ENCODE results near the gene LYST. TPM values are rescaled to one million over a fixed set of nuclear protein-coding genes. Genes with fewer than 3 reads are reported as not detected.
"Not testable (repeated sequence)": the region's sequence is repeated elsewhere in the genome, so short reads cannot be mapped to it uniquely, and the experiment has no call there.

Gene LYST
- total and polyA plus RNA-seq, 2 donors, result 25.7 to 67.4 TPM

DNA sequence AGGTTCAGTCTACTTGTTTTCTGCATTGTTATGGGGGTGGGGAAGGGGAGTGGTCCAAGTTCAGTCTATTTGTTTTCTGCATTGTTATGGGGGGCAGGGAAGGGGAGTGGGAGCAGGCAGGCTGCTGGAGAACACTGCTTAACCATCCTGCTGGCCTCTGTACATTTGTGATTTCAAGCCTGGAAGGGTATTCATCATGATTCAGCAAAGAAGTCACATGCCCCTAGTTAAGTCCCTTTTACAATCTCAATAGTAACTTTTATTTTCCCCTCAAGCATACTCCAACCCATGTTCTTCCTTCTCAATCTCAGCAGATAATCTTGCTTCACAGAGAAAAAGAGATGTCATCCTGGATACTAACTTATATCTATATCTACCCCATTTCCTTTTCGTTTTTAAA, 7.9 kb downstream of the LYST start:
- DNase-seq (ENCODE audit: low read depth in 6 of 9, low spot score in 9 of 9), result no peak
- Histone ChIP-seq H3K4me1 (ENCODE audit: control insufficient read depth in 2 of 2, insufficient read depth in 2 of 2, low read length in 2 of 2) (peaks cover 14 to 34% of the 10 kb centered on the region in 2 donors), H3K9me3 (ENCODE audit: control insufficient read depth in 2 of 2, insufficient read depth in 1 of 2, low read length in 1 of 2) (no peaks in the 10 kb centered on the region), H3K27ac (ENCODE audit: low read depth in 1 of 2, low read length in 1 of 2) (no peak overlapping the region), H3K27me3 (ENCODE audit: control insufficient read depth in 2 of 2, insufficient read depth in 1 of 2, low read length in 1 of 2) (no peaks in the 10 kb centered on the region), H3K4me3 (ENCODE audit: low read length in 2 of 2) (no peak overlapping the region), H3K36me3 (ENCODE audit: control insufficient read depth in 2 of 2, insufficient read depth in 2 of 2, low read length in 1 of 2) (peaks cover 0 to 12% of the 10 kb centered on the region in 2 donors)
- WGBS, result 76% methylated on average over 1 of the region's 1 CpG

- 50% methylated on average over 2 of the region's 2 CpGs for WGBS
- H3K27ac ChIP-seq (ENCODE audit: low read depth in 1 of 2, low read length in 1 of 2), result no peak overlapping the region
- peaks cover 6 to 32% of the 10 kb centered on the region in 2 donors for H3K4me1 ChIP-seq (ENCODE audit: control insufficient read depth in 2 of 2, insufficient read depth in 2 of 2, low read length in 2 of 2)
- H3K9me3 ChIP-seq (ENCODE audit: control insufficient read depth in 2 of 2, insufficient read depth in 1 of 2, low read length in 1 of 2), result no peaks in the 10 kb centered on the region
- peaks cover 0 to 15% of the 10 kb centered on the region in 2 donors for H3K36me3 ChIP-seq (ENCODE audit: control insufficient read depth in 2 of 2, insufficient read depth in 2 of 2, low read length in 1 of 2)
- H3K4me3 ChIP-seq (ENCODE audit: low read length in 2 of 2), result no peak overlapping the region
- DNase-seq (ENCODE audit: low read depth in 6 of 9, low spot score in 9 of 9), result no peak
- H3K27me3 ChIP-seq (ENCODE audit: control insufficient read depth in 2 of 2, insufficient read depth in 1 of 2, low read length in 1 of 2), result no peaks in the 10 kb centered on the region
These were observed 8.9 kb downstream of the LYST start for GRCh38 chr1:235857756-235858155.

DNA sequence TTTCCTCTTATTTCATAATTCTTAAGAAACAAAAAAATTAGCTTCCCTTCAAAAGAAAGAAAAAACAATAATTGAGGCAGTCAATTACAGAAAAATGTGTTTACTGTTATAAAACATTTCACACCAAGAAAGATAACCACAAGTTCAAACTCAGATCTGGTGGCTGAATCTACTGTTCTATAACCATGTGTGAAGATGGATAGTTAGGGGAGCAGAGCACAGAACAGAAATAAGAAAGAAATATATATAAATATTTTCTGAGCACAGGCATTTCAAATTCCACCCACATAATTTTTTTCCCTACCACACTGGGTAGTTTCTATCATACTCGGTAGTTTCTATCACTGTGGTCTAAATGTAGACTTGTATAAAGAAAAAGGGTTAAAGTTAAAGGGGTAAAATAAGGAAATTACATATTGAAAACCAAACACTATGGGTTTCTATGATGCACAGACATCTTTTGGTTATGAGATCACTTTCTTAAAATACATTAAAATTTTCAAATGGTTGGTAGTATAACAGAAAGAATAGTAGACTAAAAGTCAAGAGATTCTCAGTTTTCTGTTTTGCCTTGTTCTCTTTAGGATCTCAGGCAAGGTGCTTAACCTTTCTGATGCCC, 10.8 kb downstream of the LYST start:
- peaks cover 7 to 33% of the 10 kb centered on the region in 2 donors for H3K4me1 ChIP-seq (ENCODE audit: control insufficient read depth in 2 of 2, insufficient read depth in 2 of 2, low read length in 2 of 2)
- no peaks in the 10 kb centered on the region for H3K27me3 ChIP-seq (ENCODE audit: control insufficient read depth in 2 of 2, insufficient read depth in 1 of 2, low read length in 1 of 2)
- no peaks in the 10 kb centered on the region for H3K9me3 ChIP-seq (ENCODE audit: control insufficient read depth in 2 of 2, insufficient read depth in 1 of 2, low read length in 1 of 2)
- DNase-seq (ENCODE audit: low read depth in 6 of 9, low spot score in 9 of 9), result no peak
- H3K4me3 ChIP-seq (ENCODE audit: low read length in 2 of 2), result no peak overlapping the region
- H3K36me3 ChIP-seq (ENCODE audit: control insufficient read depth in 2 of 2, insufficient read depth in 2 of 2, low read length in 1 of 2), result peaks cover 0 to 7% of the 10 kb centered on the region in 2 donors
- H3K27ac ChIP-seq (ENCODE audit: low read depth in 1 of 2, low read length in 1 of 2), result no peak overlapping the region
- 82% methylated on average over 1 of the region's 1 CpG for WGBS

DNA sequence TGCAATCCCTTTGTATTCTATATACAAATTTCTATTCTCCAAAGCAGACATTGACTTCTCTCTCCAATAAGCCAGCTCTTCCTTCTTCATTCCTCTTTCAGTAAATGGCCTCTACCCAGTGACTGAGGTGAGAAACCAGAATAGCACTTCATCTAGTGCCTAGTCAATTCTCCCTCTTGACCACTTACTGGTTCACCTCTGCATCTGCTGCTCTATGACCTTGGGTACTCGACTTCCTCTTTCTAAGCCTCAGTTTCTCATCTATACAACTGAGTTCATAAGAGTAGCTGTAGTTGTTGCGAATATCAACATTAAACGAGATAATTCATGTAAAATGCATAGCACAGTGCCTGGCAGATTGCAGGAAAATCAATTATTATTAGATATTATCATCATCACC, 12.4 kb downstream of the LYST start:
- H3K36me3 ChIP-seq (ENCODE audit: control insufficient read depth in 2 of 2, insufficient read depth in 2 of 2, low read length in 1 of 2), result peaks cover 0 to 7% of the 10 kb centered on the region in 2 donors
- peaks cover 7 to 30% of the 10 kb centered on the region in 2 donors for H3K4me1 ChIP-seq (ENCODE audit: control insufficient read depth in 2 of 2, insufficient read depth in 2 of 2, low read length in 2 of 2)
- no peak for DNase-seq (ENCODE audit: low read depth in 6 of 9, low spot score in 9 of 9)
- peak overlapping the region in 1 of 2 donors; percentile 14 for H3K27ac ChIP-seq (ENCODE audit: low read depth in 1 of 2, low read length in 1 of 2)
- 98% methylated on average over 3 of the region's 3 CpGs for WGBS
- H3K27me3 ChIP-seq (ENCODE audit: control insufficient read depth in 2 of 2, insufficient read depth in 1 of 2, low read length in 1 of 2), result no peaks in the 10 kb centered on the region
- no peak overlapping the region for H3K4me3 ChIP-seq (ENCODE audit: low read length in 2 of 2)
- H3K9me3 ChIP-seq (ENCODE audit: control insufficient read depth in 2 of 2, insufficient read depth in 1 of 2, low read length in 1 of 2), result no peaks in the 10 kb centered on the region

GRCh38 chr1:235853653-235854052, 13.1 kb downstream of the LYST start:
- no peaks in the 10 kb centered on the region for H3K27me3 ChIP-seq (ENCODE audit: control insufficient read depth in 2 of 2, insufficient read depth in 1 of 2, low read length in 1 of 2)
- no peak overlapping the region for H3K4me3 ChIP-seq (ENCODE audit: low read length in 2 of 2)
- WGBS, result 95% methylated on average over 7 of the region's 7 CpGs
- no peak for DNase-seq (ENCODE audit: low read depth in 6 of 9, low spot score in 9 of 9)
- peaks cover 6 to 25% of the 10 kb centered on the region in 2 donors for H3K4me1 ChIP-seq (ENCODE audit: control insufficient read depth in 2 of 2, insufficient read depth in 2 of 2, low read length in 2 of 2)
- H3K27ac ChIP-seq (ENCODE audit: low read depth in 1 of 2, low read length in 1 of 2), result no peak overlapping the region
- peaks cover 0 to 5% of the 10 kb centered on the region in 2 donors for H3K36me3 ChIP-seq (ENCODE audit: control insufficient read depth in 2 of 2, insufficient read depth in 2 of 2, low read length in 1 of 2)
- H3K9me3 ChIP-seq (ENCODE audit: control insufficient read depth in 2 of 2, insufficient read depth in 1 of 2, low read length in 1 of 2), result no peaks in the 10 kb centered on the region

DNA sequence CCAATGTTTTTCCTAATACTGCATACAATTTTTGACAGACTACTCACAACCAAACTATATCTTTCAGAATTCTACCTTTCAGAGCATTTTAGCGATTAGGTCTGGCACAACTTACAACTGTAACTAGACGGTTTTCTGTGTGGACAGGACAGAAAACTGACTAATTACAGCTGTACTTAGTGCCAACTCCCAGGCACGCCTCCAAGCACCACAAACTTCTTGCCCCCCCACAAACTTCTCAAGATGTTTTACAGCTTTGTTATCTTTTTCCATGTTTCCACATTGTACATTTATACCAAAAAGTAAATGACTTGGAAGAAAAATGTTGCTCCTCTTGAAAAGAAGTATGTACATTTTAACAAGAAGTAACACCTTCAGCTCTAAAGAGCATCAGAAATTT, 13.8 kb downstream of the LYST start:
- no peaks in the 10 kb centered on the region for H3K27me3 ChIP-seq (ENCODE audit: control insufficient read depth in 2 of 2, insufficient read depth in 1 of 2, low read length in 1 of 2)
- H3K4me3 ChIP-seq (ENCODE audit: low read length in 2 of 2), result no peak overlapping the region
- H3K27ac ChIP-seq (ENCODE audit: low read depth in 1 of 2, low read length in 1 of 2), result no peak overlapping the region
- 95% methylated on average over 3 of the region's 3 CpGs for WGBS
- peaks cover 0 to 3% of the 10 kb centered on the region in 2 donors for H3K36me3 ChIP-seq (ENCODE audit: control insufficient read depth in 2 of 2, insufficient read depth in 2 of 2, low read length in 1 of 2)
- DNase-seq (ENCODE audit: low read depth in 6 of 9, low spot score in 9 of 9), result no peak
- H3K9me3 ChIP-seq (ENCODE audit: control insufficient read depth in 2 of 2, insufficient read depth in 1 of 2, low read length in 1 of 2), result no peaks in the 10 kb centered on the region
- peaks cover 5 to 24% of the 10 kb centered on the region in 2 donors for H3K4me1 ChIP-seq (ENCODE audit: control insufficient read depth in 2 of 2, insufficient read depth in 2 of 2, low read length in 2 of 2)

DNA sequence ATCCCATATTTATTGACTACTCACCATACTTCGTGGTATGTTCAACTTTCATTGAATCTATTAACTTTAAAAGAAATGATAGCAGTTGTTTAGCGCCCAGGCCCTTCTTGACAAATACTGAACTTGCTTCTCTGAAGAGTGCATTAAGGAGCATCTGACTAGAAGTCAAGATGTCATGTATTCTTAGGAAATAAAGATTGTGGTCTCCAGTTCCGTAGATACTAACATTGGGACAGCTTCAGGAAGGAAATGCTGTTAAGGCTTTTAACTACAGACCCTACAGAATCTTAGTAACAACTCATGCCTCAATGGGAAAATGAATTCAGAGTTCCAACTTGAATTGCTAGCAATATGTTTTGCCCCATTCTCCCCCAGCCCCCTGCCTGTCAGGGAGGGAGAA, 14.8 kb downstream of the LYST start:
- Histone ChIP-seq H3K9me3 (ENCODE audit: control insufficient read depth in 2 of 2, insufficient read depth in 1 of 2, low read length in 1 of 2) (no peaks in the 10 kb centered on the region), H3K27me3 (ENCODE audit: control insufficient read depth in 2 of 2, insufficient read depth in 1 of 2, low read length in 1 of 2) (no peaks in the 10 kb centered on the region), H3K4me1 (ENCODE audit: control insufficient read depth in 2 of 2, insufficient read depth in 2 of 2, low read length in 2 of 2) (peaks cover 5 to 22% of the 10 kb centered on the region in 2 donors), H3K36me3 (ENCODE audit: control insufficient read depth in 2 of 2, insufficient read depth in 2 of 2, low read length in 1 of 2) (peaks cover 0 to 5% of the 10 kb centered on the region in 2 donors), H3K27ac (ENCODE audit: low read depth in 1 of 2, low read length in 1 of 2) (peak overlapping the region in 1 of 2 donors; percentile 14), H3K4me3 (ENCODE audit: low read length in 2 of 2) (no peak overlapping the region)
- WGBS, result 81% methylated on average over 3 of the region's 3 CpGs
- DNase-seq (ENCODE audit: low read depth in 6 of 9, low spot score in 9 of 9), result no peak

- Histone ChIP-seq H3K4me1 (ENCODE audit: control insufficient read depth in 2 of 2, insufficient read depth in 2 of 2, low read length in 2 of 2) (peaks cover 5 to 31% of the 10 kb centered on the region in 2 donors), H3K27ac (ENCODE audit: low read depth in 1 of 2, low read length in 1 of 2) (peak overlapping the region in 1 of 2 donors; percentile 67)
- not testable (repeated sequence) for H3K4me3 ChIP-seq (ENCODE audit: low read length in 2 of 2); H3K36me3 ChIP-seq (ENCODE audit: control insufficient read depth in 2 of 2, insufficient read depth in 2 of 2, low read length in 1 of 2); H3K9me3 ChIP-seq (ENCODE audit: control insufficient read depth in 2 of 2, insufficient read depth in 1 of 2, low read length in 1 of 2); H3K27me3 ChIP-seq (ENCODE audit: control insufficient read depth in 2 of 2, insufficient read depth in 1 of 2, low read length in 1 of 2)
- WGBS, result 86% methylated on average over 3 of the region's 3 CpGs
- peak in 1 of 9 donors; percentile 54 for DNase-seq (ENCODE audit: low read depth in 6 of 9, low spot score in 9 of 9)
These were observed 18.5 kb downstream of the LYST start for GRCh38 chr1:235848251-235848650.

DNA sequence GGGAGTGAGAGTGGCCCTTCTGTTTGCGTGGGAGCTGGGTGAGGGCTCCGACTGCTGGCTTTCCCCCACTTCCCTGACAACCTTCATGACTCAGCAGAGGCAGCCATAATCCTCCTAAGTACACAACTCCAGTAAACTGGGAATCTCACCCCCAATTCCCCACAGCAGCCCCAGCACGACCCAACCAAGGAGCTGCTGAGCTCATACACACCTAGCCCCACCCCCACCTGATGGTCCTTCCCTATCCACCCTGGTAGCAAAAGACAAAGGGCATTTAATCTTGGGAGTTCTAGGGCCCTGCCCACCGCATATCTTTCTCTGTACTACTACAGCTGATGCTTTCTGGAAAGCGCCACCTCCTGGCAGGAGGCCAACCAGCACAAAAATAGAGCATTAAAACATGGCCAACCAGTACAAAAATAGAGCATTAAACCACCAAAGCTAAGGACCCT, 21.0 kb downstream of the LYST start:
- H3K36me3 ChIP-seq (ENCODE audit: control insufficient read depth in 2 of 2, insufficient read depth in 2 of 2, low read length in 1 of 2), result peaks cover 0 to 19% of the 10 kb centered on the region in 2 donors
- 79% methylated on average over 5 of the region's 5 CpGs for WGBS
- H3K4me3 ChIP-seq (ENCODE audit: low read length in 2 of 2); H3K27me3 ChIP-seq (ENCODE audit: control insufficient read depth in 2 of 2, insufficient read depth in 1 of 2, low read length in 1 of 2); H3K9me3 ChIP-seq (ENCODE audit: control insufficient read depth in 2 of 2, insufficient read depth in 1 of 2, low read length in 1 of 2); DNase-seq (ENCODE audit: low read depth in 6 of 9, low spot score in 9 of 9); H3K27ac ChIP-seq (ENCODE audit: low read depth in 1 of 2, low read length in 1 of 2): not testable (repeated sequence)
- H3K4me1 ChIP-seq (ENCODE audit: control insufficient read depth in 2 of 2, insufficient read depth in 2 of 2, low read length in 2 of 2), result peaks cover 3 to 43% of the 10 kb centered on the region in 2 donors

Data from thymus (tissue), 11 donors.